GM03348 (cell line): ENCODE results near the gene RFC4.
A peak's percentile ranks its signal among the peaks of the same experiment; 100 is the strongest.

ENCODE experiments used
- DNase-seq: peaks from one replicate; pipeline ENCODE4 v3.0.0; 2012; ENCODE audit warnings: low spot score

The RFC4 gene

GRCh38 chr3:186786922-186787321 lies 19.4 kb downstream of the RFC4 start:
- DNase-seq = no peak

DNA sequence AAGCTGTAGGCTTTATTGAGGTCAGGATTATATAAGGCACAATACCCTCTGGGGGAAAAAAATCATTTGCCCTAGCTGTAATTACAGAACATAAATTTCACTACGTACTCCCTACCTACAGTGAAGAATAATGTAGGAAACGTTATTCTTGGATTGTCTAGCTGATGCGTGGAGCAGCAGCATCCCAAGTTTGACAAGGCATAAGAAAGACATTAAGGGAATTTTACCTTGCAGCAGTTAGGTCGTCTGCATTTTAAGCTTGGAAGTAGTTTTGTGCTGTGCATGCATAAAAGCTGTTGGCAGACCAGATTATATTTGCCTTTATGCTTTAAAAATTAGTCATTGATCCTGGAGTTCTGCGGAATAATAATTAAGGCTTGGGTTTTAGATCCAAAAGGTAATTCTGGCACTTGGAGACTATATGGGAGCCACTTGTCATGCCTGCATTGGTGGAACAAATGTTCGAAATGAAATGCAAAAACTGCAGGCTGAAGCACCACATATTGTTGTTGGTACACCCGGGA lies 20.7 kb downstream of the RFC4 start:
- no peak for DNase-seq

DNA sequence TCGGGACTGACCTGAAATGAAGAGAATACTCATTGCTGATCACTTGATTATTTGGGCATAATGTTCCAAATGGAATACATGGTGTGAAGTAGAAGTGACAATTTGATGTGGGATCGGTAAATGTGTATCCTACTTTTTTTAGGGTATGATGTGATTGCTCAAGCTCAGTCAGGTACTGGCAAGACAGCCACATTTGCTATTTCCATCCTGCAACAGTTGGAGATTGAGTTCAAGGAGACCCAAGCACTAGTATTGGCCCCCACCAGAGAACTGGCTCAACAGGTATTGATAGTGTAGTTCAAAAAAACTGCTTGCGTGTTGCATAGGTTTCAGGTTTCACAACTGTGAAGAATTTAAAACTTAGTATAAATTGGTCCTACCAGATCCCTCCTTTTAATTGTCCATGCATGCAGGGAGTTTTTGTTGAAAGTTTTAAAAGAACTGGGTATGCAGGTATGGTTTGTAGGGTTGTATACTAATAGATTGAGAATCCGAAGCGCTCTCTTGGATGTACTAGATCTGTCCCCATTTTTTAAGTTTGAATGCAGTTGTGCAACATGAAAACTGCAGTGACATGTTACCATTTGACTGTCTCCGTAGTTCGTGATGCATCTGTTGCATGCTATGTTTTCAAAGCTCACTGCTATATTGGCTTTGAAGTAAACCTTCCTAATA lies 21.3 kb downstream of the RFC4 start:
- DNase-seq = no peak

- DNase-seq = peak; percentile 90
Observed at GRCh38 chr3:186783731-186784515, 22.4 kb downstream of the RFC4 start.

DNA sequence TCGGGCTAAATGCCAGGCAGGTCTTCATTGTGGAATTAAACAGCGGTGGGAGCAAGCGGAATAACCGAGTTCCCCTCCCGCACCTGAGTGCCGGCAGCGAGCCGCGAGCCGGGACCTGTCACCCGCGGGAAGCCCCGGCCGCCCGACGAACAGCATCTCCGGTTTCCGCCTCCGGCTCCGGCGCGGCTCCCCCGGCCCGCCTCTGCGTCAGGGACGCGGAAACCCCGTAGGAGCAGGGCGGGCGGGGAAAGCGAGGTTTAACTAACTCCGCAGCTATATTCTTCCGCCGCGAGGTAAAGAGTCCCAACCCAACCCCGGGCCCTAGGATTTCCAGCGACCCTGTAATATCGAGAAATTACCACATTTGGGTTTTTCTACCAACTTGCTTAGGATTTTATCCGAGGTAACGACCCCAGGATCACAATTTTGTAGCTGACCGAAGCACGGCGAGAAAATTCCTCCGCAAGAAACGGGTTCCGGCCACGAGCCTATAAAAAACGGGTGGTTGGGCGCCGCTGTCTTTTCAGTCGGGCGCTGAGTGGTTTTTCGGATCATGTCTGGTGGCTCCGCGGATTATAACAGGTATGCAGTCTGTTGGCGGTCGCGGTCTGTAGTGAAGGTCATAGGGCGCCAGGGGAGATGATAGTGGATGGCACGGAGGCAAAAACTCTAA lies 23.1 kb downstream of the RFC4 start, which contains the start of gene EIF4A2:
Gene EIF4A2, plus strand, starts transcription at position 520 of the 673 bp plus-strand sequence. Its CDS starts 34 bp downstream, at position 554.
- DNase-seq = peak; percentile 95

DNA sequence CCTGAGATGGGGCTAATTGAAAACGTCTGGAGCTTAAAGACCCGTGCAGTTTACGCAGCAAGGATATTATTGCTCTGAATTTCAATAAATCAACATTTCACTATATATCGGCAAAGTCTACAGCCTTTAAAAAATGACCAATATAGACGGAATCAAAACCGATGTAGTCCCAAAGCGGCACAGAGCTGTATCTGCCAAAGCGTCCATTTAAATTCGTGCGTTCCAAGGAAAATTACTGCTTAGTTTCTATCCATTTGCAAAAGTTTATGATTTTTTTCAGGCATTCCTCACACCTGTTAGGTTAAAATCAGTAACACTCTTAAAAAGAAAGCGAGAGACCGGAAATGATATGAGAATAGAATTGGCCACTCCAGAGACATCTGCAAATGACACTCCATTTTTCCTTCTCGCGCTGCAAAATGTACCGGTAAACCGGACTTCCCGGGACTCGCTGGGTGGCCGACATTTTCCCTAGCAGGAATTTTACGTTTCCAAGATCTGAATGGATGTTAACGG lies 23.7 kb downstream of the RFC4 start:
- DNase-seq = no peak

GRCh38 chr3:186779204-186779603 lies 27.1 kb downstream of the RFC4 start:
- no peak for DNase-seq

- DNase-seq = no peak
Observed at GRCh38 chr3:186775999-186776398, 30.3 kb downstream of the RFC4 start.

DNA sequence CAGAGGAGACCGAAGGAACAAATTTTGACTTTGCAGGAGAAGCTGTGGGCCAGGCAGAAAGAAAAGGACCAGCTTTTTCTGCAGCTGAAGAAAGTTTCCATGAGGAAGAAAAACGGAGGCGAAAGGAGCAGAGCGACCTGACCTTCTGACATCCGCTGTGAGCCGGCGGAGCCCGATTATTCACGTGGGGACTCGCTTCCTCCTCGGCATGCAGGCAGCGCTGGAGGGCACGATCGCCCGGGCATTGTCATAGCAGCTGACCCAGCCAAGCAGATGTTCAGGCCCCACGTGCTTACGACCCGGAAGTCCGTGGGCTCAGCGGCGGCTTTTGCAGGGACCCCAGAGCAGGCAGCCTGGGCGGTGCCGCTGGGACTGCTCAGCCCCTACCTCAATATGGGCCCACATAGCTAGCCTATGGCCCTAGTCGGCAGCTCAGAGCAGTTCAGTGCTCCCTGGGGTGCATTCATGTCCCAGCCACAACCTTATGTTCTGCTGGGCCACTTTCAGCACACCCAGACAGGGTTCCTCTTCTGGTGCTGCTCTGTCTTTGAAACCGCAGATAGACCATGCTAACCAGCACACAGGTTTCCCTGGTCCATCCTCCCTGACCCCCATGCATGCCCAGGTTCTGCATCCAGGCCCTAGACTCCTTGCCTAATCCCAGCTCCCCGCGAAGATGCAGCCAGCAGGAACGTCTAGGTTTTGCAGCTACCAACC lies 33.4 kb downstream of the RFC4 start:
- DNase-seq = peak; percentile 68

GRCh38 chr3:186772281-186772694 lies 34.0 kb downstream of the RFC4 start:
- peak; percentile 35 for DNase-seq

DNA sequence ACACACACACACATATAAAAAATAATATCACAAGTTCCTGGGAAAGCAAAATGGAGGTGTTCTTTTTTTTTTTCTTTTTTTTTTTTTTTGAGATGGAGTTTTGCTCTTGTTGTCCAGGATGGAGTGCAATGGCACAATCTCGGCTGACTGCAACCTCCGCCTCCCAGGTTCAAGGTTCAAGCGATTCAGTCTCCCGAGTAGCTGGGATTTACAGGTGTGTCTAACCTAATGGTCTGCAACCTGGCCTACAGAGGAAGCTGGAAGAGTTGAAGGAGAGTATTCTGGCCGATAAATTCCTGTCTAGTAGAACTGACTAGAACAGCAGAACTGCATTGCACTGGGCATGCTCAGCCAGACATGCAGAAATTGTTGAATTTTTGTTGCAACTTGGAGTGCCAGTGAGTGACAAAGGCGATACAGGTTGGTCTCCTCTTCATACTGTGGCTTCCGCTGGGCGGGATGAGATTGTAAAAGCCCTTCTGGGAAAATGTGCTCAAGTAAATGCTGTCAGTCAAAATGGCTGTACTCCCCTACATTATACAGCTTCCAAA lies 45.3 kb downstream of the RFC4 start:
- no peak for DNase-seq

DNA sequence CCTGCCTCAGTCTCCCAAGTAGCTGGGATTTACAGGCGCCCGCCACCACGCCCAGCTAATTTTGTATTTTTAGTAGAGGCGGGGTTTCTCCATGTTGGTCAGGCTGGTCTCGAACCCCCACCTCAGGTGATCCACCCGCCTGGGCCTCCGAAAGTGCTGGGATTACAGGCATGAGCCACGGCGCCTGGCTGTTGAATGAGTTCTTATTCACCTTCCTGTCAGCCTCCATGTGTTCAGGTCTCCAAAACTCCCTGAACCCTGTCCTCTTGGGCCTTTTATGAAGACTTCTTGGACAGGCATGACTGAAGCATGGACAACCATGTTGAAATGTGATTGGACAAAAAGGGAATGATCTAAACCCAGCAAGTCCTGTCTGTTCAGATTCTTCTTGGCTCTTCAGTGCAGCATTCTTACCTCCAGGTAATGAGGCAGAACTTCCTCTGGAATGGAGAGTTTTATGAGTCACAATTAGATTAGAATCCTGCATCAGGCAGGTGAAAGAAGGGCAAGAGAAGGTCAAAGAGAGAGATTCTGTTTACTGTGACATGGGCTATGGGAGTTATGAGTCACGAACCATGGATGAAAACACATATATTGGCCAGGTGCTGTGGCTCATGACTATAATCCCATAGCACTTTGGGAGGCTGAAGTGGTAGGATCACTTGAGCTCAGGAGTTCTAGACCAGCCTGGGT lies 46.0 kb downstream of the RFC4 start:
- DNase-seq = no peak

- DNase-seq = no peak
Observed at GRCh38 chr3:186759231-186759930, 46.9 kb downstream of the RFC4 start.

GRCh38 chr3:186757686-186758220 lies 48.5 kb downstream of the RFC4 start:
- DNase-seq = no peak

- DNase-seq = no peak
Observed at GRCh38 chr3:186757214-186757613, 49.1 kb downstream of the RFC4 start.

DNA sequence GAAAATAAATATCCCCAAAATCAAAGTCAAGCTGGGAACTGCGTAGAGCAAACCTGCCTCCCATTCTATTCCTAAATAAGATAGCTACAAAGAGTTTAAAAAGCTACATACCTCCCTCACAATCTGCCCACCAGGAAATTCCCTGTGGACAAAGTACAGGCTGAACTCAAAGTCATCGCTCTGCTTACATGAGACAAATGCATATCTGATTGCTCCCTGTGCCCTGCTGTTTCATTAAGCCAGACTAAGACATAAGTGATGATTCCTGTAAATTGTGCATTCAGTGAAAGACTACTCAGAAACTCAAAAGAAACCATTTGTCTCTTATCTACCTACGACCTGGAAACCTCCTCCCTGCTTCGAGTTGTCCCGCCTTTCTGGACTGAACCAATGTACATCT lies 51.4 kb downstream of the RFC4 start:
- DNase-seq = no peak

- no peak for DNase-seq
Observed at GRCh38 chr3:186754006-186754405, 52.3 kb downstream of the RFC4 start.

GRCh38 chr3:186751480-186751879 lies 54.8 kb downstream of the RFC4 start:
- no peak for DNase-seq

- DNase-seq = no peak
Observed at GRCh38 chr3:186750316-186750715, 56.0 kb downstream of the RFC4 start.

GRCh38 chr3:186746008-186746407 lies 60.3 kb downstream of the RFC4 start:
- DNase-seq = peak; percentile 74
